Natural killer cell (primary cell): Measurements from ENCODE around the gene DNASE2. TPM values are rescaled to one million over a fixed set of nuclear protein-coding genes. Genes with fewer than 3 reads are reported as not detected.

Experiments used
- ATAC-seq, 3 donors: fragments of 150-1000 bp in 2 of 3; fragments of 200-7000 bp in 1 of 3; cut with Tn5 transposase; 1 replicate in 1 of 3; 2 replicates in 2 of 3; pipeline ENCODE4 v1.10.0; 2021; ENCODE audit warnings: mild to moderate bottlenecking in 2 of 3, moderate library complexity in 2 of 3
- DNase-seq, 2 donors: peaks; one replicate each; pipeline versions ENCODE4 v3.0.0 to v3.0.0-alpha.2; 2013 to 2021; ENCODE audit warnings: mixed read lengths in 1 of 2
- H3K27ac ChIP-seq: one replicate; pipeline ENCODE4 v1.5.1; 2013; ENCODE audit warnings: mild to moderate bottlenecking, low read length
- H3K27me3 ChIP-seq: one replicate; pipeline ENCODE4 v1.6.1; 2013; ENCODE audit warnings: low read length; ENCODE audit not compliant: control insufficient read depth, insufficient read depth
- H3K36me3 ChIP-seq: one replicate; pipeline ENCODE4 v1.6.1; 2013; ENCODE audit warnings: low read length; ENCODE audit not compliant: control insufficient read depth, insufficient read depth
- H3K4me1 ChIP-seq: one replicate; pipeline ENCODE4 v1.6.1; 2013; ENCODE audit warnings: low read length; ENCODE audit not compliant: control insufficient read depth, insufficient read depth
- H3K4me3 ChIP-seq: one replicate; pipeline ENCODE4 v1.5.1; 2013; ENCODE audit warnings: low read length
- H3K9me3 ChIP-seq: one replicate; pipeline ENCODE4 v1.6.1; 2013; ENCODE audit warnings: low read length; ENCODE audit not compliant: control insufficient read depth, insufficient read depth
- H3K27ac Mint-ChIP-seq, 2 donors: one replicate each; pipeline ENCODE4 v1.8.0; 2022; ENCODE audit warnings: mild to moderate bottlenecking in 2 of 2, mixed read lengths in 2 of 2, moderate library complexity in 1 of 2
- H3K27me3 Mint-ChIP-seq, 2 donors: one replicate each; pipeline ENCODE4 v1.8.0; 2022; ENCODE audit warnings: low read depth in 2 of 2, mixed read lengths in 2 of 2
- H3K36me3 Mint-ChIP-seq: one replicate; pipeline ENCODE4 v1.8.0; 2022; ENCODE audit warnings: mixed read lengths
- H3K4me1 Mint-ChIP-seq, 2 donors: one replicate each; pipeline ENCODE4 v1.8.0; 2022; ENCODE audit warnings: mixed read lengths in 2 of 2
- H3K4me3 Mint-ChIP-seq: one replicate; pipeline ENCODE4 v1.8.0; 2022; ENCODE audit warnings: mild to moderate bottlenecking, moderate library complexity, mixed read lengths
- H3K9me3 Mint-ChIP-seq, 2 donors: one replicate each; pipeline ENCODE4 v1.8.0; 2022; ENCODE audit warnings: mixed read lengths in 2 of 2
- WGBS: methylation state at CpG from one replicate; pipeline ENCODE4 v1.1.7; 2013; ENCODE audit warnings: missing lambda C conversion rate; ENCODE audit not compliant: insufficient coverage; 5-methylcytosine and 5-hydroxymethylcytosine counted together
- intact Hi-C: fragments of 100-400 bp; cut with micrococcal nuclease; formaldehyde crosslinking; loops from one replicate; pipeline ENCODE4 v1.14.2; 2022
- total RNA-seq, 4 donors: library from RNA; stranded (reverse); fragments of 120-200 nt in 1 of 4; gene quantifications; one replicate each; pipeline versions ENCODE4 v1.2.3 to v1.2.4, GENCODE V29; 2013 to 2022
- TF ChIP-seq, protein P1 (sequence below): fragments of 200-600 bp; IDR thresholded peaks from one replicate; pipeline ENCODE4 v1.8.0; 2022; ENCODE audit warnings: antibody characterized with exemption

The DNASE2 gene
- total RNA-seq, 3 donors from 2014 or later (not counting 1 experiment from before 2014, with no cell fraction given), result 28.3 to 31.7 (median 31.2) TPM

DNA sequence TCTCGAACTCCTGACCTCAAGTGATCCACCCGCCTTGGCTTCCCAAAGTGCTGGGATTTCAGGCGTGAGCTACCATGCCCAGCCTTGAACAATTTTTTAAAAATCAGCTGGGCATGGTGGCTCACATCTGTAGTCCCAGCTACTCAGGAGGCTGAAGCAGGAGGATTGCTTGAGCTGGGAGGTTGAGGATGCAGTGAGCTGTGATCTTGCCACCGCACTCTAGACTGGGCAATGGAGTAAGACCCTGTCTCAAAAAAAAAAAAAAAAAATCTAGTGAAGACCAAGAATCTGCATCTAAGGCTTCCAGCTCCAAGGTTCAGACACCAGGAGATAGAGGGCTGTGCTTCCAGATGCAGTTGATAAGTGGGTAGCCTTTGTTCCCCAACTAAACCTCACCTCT is 17.1 kb downstream of the DNASE2 start:
- no peak for DNase-seq

DNA sequence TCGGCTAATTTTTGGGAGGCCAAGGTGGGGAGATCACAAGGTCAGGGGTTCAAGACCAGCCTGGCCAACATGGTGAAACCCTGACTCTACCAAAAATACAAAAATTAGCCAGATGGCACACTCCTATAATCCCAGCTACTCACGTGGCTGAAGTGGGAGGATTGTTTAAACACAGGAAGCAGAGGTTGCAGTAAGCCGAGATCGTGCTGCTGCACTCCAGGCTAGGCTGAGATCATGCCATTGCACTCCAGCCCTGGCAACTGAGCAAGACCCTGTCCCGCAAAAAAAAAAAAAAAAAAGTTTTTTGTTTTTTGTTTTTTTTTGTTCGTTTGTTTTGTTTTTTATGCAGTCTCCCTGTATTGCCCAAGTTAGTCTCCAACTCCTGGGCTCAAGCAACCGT is 21.7 kb downstream of the DNASE2 start:
- no peaks in the 10 kb centered on the region for H3K27me3 ChIP-seq

More for the DNA sequence above, 17.1 kb downstream of the DNASE2 start:
- H3K27me3 ChIP-seq, result no peaks in the 10 kb centered on the region
- H3K27ac ChIP-seq, result no peak overlapping the region
- no peak overlapping the region for H3K27ac Mint-ChIP-seq
- H3K4me1 Mint-ChIP-seq, result peaks cover 0 to 11% of the 10 kb centered on the region in 2 donors
- intact Hi-C loops, result no loop called here
- no peak for ATAC-seq
- WGBS, result 95% methylated on average over 4 of the region's 4 CpGs
- H3K36me3 ChIP-seq, result no peaks in the 10 kb centered on the region
- no peak overlapping the region for H3K4me3 ChIP-seq
- no peaks in the 10 kb centered on the region for H3K9me3 ChIP-seq
- H3K9me3 Mint-ChIP-seq, result no peaks in the 10 kb centered on the region
- TF ChIP-seq, protein P1, sequence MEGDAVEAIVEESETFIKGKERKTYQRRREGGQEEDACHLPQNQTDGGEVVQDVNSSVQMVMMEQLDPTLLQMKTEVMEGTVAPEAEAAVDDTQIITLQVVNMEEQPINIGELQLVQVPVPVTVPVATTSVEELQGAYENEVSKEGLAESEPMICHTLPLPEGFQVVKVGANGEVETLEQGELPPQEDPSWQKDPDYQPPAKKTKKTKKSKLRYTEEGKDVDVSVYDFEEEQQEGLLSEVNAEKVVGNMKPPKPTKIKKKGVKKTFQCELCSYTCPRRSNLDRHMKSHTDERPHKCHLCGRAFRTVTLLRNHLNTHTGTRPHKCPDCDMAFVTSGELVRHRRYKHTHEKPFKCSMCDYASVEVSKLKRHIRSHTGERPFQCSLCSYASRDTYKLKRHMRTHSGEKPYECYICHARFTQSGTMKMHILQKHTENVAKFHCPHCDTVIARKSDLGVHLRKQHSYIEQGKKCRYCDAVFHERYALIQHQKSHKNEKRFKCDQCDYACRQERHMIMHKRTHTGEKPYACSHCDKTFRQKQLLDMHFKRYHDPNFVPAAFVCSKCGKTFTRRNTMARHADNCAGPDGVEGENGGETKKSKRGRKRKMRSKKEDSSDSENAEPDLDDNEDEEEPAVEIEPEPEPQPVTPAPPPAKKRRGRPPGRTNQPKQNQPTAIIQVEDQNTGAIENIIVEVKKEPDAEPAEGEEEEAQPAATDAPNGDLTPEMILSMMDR, result no peak
- no peak overlapping the region for H3K4me3 Mint-ChIP-seq
- no peaks in the 10 kb centered on the region for H3K36me3 Mint-ChIP-seq
- H3K27me3 Mint-ChIP-seq, result peaks cover 0 to 3% of the 10 kb centered on the region in 2 donors
- peaks cover 11% of the 10 kb centered on the region for H3K4me1 ChIP-seq

DNA sequence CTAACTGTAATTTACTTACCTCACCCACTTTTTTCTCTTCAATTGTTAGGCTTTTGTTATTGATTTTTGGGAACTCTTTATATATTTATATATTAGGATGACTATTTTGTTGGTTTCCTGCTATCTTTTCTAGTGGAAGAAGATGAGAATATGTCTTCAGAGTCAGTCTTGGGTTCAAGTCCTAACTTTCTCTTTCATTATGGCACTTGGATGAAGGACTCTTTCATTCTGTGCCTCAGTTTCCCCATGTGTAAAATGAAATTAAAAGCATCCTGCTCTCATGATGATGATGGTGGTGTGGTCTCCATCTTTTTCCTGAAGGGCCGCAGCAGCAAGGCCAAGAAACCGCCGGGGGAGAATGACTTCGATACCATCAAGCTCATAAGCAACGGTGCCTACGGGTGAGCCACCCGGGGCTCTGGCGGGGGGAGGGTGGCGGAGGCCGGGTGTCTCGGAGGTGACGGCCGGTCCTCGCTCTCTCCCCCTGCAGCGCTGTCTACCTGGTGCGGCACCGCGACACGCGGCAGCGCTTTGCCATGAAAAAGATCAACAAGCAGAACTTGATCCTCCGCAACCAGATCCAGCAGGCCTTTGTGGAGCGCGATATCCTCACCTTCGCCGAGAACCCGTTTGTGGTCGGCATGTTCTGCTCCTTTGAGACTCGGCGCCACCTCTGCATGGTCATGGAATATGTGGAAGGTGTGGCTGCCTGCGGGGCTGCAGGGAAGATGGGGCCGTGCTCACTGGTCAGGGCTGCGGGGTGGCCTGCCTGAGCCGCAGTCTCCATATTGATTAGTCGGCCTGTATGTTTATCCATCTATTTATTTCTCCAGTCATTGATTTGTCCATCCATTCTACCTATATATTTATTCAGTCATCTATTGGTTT is 23.0 kb downstream of the DNASE2 start:
- H3K4me1 Mint-ChIP-seq, result no peaks in the 10 kb centered on the region
- ATAC-seq (no peak), DNase-seq (no peak)
- H3K4me1 ChIP-seq, result no peaks in the 10 kb centered on the region
- no peaks in the 10 kb centered on the region for H3K36me3 Mint-ChIP-seq
- no peaks in the 10 kb centered on the region for H3K27me3 ChIP-seq
- intact Hi-C loops, result no loop called here
- TF ChIP-seq, protein P1, result no peak
- H3K36me3 ChIP-seq, result no peaks in the 10 kb centered on the region
- H3K27ac ChIP-seq, result no peak overlapping the region
- WGBS, result 95% methylated on average over 35 of the region's 35 CpGs
- H3K9me3 Mint-ChIP-seq, result peaks cover 0 to 3% of the 10 kb centered on the region in 2 donors
- no peak overlapping the region for H3K4me3 Mint-ChIP-seq
- H3K27ac Mint-ChIP-seq, result no peak overlapping the region
- peaks cover 0 to 3% of the 10 kb centered on the region in 2 donors for H3K27me3 Mint-ChIP-seq
- no peak overlapping the region for H3K4me3 ChIP-seq
- peaks cover 4% of the 10 kb centered on the region for H3K9me3 ChIP-seq

More for the DNA sequence above, 21.7 kb downstream of the DNASE2 start:
- TF ChIP-seq, protein P1, result no peak
- Mint-ChIP-seq H3K27me3 (peaks cover 0 to 3% of the 10 kb centered on the region in 2 donors), H3K9me3 (peaks cover 0 to 3% of the 10 kb centered on the region in 2 donors), H3K27ac (no peak overlapping the region), H3K4me1 (no peaks in the 10 kb centered on the region), H3K36me3 (no peaks in the 10 kb centered on the region), H3K4me3 (no peak overlapping the region)
- Histone ChIP-seq H3K4me3 (no peak overlapping the region), H3K36me3 (no peaks in the 10 kb centered on the region), H3K27ac (no peak overlapping the region), H3K9me3 (peaks cover 4% of the 10 kb centered on the region), H3K4me1 (no peaks in the 10 kb centered on the region)
- intact Hi-C loops, result no loop called here
- DNase-seq (no peak), ATAC-seq (no peak)
- WGBS, result 74% methylated on average over 7 of the region's 7 CpGs
